Calu3 (cell line): Measurements from ENCODE around the gene C15orf62. TPM values are rescaled to one million over a fixed set of nuclear protein-coding genes. Genes with fewer than 3 reads are reported as not detected.

Source experiments
- BruUV-seq: library from RNA; stranded (reverse); fragments of 400-500 nt; replicated peaks from 2 replicates; lab custom pipeline; 2021; lab: Mats Ljungman, UMichigan
- CTCF ChIA-PET: fragments of 300-600 bp; sonication (Branson Sonifier 250); formaldehyde crosslinking; loops from one replicate; lab custom pipeline; 2022; ENCODE audit warnings: antibody characterized with exemption; lab: Charles Lee
- DNase-seq: peaks from one replicate; pipeline ENCODE4 v3.0.0; 2022
- H3K27ac Mint-ChIP-seq: one replicate; pipeline ENCODE4 v1.8.0; 2022; ENCODE audit warnings: mixed read lengths; ENCODE audit not compliant: unreplicated experiment
- H3K27me3 Mint-ChIP-seq: one replicate; pipeline ENCODE4 v1.8.0; 2022; ENCODE audit warnings: mixed read lengths; ENCODE audit not compliant: unreplicated experiment
- H3K36me3 Mint-ChIP-seq: one replicate; pipeline ENCODE4 v1.8.0; 2022; ENCODE audit warnings: mild to moderate bottlenecking, moderate library complexity, mixed read lengths; ENCODE audit not compliant: insufficient read depth, unreplicated experiment
- H3K4me1 Mint-ChIP-seq: one replicate; pipeline ENCODE4 v1.8.0; 2022; ENCODE audit warnings: mild to moderate bottlenecking, low read depth, mixed read lengths; ENCODE audit not compliant: unreplicated experiment
- H3K4me3 Mint-ChIP-seq: one replicate; pipeline ENCODE4 v1.8.0; 2022; ENCODE audit warnings: mild to moderate bottlenecking, low read depth, moderate library complexity, mixed read lengths; ENCODE audit not compliant: unreplicated experiment
- H3K9me3 Mint-ChIP-seq: one replicate; pipeline ENCODE4 v1.8.0; 2022; ENCODE audit warnings: low read depth, mixed read lengths; ENCODE audit not compliant: unreplicated experiment
- intact Hi-C: fragments of 100-400 bp; cut with micrococcal nuclease; formaldehyde crosslinking; loops from one replicate; pipeline ENCODE4 v1.10.0; 2022; ENCODE audit not compliant: unreplicated experiment
- total RNA-seq: library from RNA; stranded (reverse); gene quantifications from 2 replicates; pipeline ENCODE4 v1.2.3, GENCODE V29; 2022
- TF ChIP-seq, protein P1 (sequence below): fragments of 200-600 bp; IDR thresholded peaks from one replicate; pipeline ENCODE4 v1.8.0; 2022; ENCODE audit warnings: antibody characterized with exemption; ENCODE audit not compliant: unreplicated experiment

C15orf62 gene
- total RNA-seq, 1 experiment from 2014 or later = 0.64 TPM

- CTCF ChIA-PET = no interaction called here
- Mint-ChIP-seq H3K4me1 (no peaks in the 10 kb centered on the region), H3K27me3 (no peaks in the 10 kb centered on the region), H3K9me3 (no peaks in the 10 kb centered on the region), H3K4me3 (peak overlapping the region; percentile 93), H3K36me3 (peaks cover 24% of the 10 kb centered on the region), H3K27ac (peak overlapping the region; percentile 53)
- TF ChIP-seq, protein P1, sequence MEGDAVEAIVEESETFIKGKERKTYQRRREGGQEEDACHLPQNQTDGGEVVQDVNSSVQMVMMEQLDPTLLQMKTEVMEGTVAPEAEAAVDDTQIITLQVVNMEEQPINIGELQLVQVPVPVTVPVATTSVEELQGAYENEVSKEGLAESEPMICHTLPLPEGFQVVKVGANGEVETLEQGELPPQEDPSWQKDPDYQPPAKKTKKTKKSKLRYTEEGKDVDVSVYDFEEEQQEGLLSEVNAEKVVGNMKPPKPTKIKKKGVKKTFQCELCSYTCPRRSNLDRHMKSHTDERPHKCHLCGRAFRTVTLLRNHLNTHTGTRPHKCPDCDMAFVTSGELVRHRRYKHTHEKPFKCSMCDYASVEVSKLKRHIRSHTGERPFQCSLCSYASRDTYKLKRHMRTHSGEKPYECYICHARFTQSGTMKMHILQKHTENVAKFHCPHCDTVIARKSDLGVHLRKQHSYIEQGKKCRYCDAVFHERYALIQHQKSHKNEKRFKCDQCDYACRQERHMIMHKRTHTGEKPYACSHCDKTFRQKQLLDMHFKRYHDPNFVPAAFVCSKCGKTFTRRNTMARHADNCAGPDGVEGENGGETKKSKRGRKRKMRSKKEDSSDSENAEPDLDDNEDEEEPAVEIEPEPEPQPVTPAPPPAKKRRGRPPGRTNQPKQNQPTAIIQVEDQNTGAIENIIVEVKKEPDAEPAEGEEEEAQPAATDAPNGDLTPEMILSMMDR = no peak
- intact Hi-C loops = no loop called here
- DNase-seq = no peak
- no TSS peak for BruUV-seq
Measured at GRCh38 chr15:40755812-40756208, 14.0 kb upstream of the C15orf62 start.

DNA sequence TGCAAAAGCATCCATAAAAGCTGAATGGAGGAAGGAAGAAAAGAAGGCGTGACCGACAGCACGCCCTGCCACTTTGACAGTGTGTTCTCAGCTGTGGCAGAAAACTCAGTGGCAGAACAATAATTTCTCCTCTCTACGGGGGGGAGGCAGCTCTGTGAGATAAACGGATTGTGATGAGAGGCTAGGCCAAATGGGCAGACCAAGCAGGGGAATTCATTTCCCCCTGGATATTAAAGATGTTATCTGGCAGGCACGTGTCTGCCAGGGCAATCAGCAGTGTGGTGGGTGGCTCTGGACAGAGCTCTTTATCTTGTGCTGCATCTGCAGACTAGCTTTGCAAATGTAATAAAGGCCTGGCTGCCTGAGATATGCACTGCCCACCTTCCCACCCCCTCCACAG, 12.8 kb upstream of the C15orf62 start:
- H3K27me3 Mint-ChIP-seq = no peaks in the 10 kb centered on the region
- H3K4me1 Mint-ChIP-seq = no peaks in the 10 kb centered on the region
- intact Hi-C loops = no loop called here
- peaks cover 17% of the 10 kb centered on the region for H3K36me3 Mint-ChIP-seq
- CTCF ChIA-PET = interaction anchor here (0.6 kb wide), 1 partner anchor 8 kb away, joined by 3 read pairs; no protein-coding TSS in a partner anchor
- no peak overlapping the region for H3K27ac Mint-ChIP-seq
- BruUV-seq = no TSS peak
- TF ChIP-seq, protein P1 = no peak
- no peak for DNase-seq
- H3K9me3 Mint-ChIP-seq = no peaks in the 10 kb centered on the region
- no peak overlapping the region for H3K4me3 Mint-ChIP-seq

- Mint-ChIP-seq H3K27me3 (no peaks in the 10 kb centered on the region), H3K27ac (no peak overlapping the region), H3K4me1 (no peaks in the 10 kb centered on the region), H3K9me3 (no peaks in the 10 kb centered on the region), H3K36me3 (peaks cover 21% of the 10 kb centered on the region), H3K4me3 (no peak overlapping the region)
- no TSS peak for BruUV-seq
- TF ChIP-seq, protein P1 = no peak
- CTCF ChIA-PET = no interaction called here
- intact Hi-C loops = no loop called here
- no peak for DNase-seq
Measured at GRCh38 chr15:40759961-40760360, 9.8 kb upstream of the C15orf62 start.

DNA sequence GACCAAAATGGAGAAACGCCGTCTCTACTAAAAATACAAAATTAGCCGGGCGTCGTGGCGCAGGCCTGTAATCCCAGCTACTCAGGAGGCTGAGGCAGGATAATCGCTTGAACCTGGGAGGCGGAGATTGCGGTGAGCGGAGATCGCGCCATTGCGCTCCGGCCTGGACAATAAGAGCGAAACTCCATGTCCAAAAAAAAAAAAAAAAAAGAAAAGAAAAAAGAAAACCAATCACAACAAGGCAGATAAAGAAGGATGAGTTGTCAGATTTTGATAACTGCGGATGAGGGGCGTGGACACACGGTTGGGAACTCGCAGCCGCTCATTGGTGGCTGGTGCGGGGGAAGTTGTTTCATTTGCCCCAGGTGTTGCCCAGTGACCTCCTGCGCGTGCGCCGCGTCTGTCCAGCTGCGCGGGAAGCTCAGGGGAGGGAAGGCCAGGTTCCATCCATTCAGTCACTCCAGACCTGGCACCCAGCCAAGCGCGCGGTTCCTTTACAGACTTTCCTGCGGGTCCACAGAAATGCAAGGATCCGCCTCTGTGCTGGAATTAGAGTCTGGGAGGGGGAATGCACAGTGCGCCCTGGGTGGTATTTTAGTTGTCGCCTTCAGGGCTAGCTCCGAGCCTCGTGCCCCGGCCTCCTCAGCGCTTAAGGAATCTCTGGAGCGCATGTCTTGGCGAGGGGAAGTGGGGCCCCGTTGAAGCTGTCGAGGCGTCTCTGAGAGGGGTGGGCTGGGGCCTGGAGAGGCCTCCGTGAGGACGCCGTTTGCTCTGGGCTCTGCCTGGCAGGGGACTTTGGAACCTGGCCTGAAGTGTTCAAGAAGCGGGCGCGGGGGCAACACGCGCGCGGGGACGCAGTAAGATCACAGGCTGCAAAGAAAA, 6.6 kb upstream of the C15orf62 start:
- Mint-ChIP-seq H3K4me1 (no peaks in the 10 kb centered on the region), H3K27me3 (no peaks in the 10 kb centered on the region), H3K4me3 (peak overlapping the region; percentile 60), H3K36me3 (peaks cover 12% of the 10 kb centered on the region), H3K9me3 (no peaks in the 10 kb centered on the region), H3K27ac (no peak overlapping the region)
- intact Hi-C loops = no loop called here
- BruUV-seq = no TSS peak
- DNase-seq = peak; percentile 33
- CTCF ChIA-PET = no interaction called here
- TF ChIP-seq, protein P1 = no peak
